ENCODE results near the gene TICRR.

The TICRR gene

DNA sequence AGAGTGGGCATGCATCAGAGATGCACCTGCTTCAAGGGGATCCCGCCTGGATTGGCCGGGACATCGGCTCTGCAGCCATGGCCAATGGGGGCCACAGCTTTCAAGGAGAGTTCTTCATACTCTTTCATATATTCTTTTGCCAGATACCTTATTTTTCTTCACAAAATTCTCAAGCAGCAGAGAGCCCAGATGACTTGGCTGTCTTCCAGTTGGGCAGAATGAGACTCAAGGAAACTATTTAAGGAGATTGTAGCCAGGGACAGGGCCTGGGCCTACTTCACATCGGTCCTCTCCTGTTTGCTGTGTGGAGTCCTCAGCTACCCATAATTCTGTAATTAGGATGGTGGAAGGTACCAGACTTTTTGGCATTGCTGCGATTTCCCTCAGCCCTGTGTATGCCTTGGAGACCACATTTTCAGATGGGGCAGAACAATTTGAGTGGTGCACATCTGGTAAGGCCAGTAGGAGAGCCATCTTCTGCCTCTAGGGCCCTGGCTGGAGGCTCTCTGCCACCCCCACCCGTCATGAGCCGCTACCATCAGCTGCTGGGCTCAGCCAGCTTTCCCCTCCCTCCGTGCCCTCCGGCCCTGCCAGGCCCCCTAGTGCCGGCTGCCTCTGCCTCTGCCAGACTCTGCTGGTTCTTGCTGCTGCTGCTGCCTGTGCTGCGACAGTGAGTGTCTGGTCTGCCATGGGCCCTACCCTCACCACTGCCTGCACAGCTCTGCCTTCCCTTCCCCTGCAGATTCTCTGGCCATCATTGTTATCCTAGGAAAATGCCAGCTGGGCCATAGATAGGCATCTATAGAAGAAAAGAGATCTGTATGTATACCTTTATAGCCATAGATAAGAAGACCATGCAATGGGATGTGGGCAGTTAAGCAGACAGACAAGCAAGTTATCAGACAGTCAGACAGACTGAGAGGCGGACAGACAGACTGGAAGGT, 97.2 kb downstream of the TICRR start:
- TF ChIP-seq, protein P1, sequence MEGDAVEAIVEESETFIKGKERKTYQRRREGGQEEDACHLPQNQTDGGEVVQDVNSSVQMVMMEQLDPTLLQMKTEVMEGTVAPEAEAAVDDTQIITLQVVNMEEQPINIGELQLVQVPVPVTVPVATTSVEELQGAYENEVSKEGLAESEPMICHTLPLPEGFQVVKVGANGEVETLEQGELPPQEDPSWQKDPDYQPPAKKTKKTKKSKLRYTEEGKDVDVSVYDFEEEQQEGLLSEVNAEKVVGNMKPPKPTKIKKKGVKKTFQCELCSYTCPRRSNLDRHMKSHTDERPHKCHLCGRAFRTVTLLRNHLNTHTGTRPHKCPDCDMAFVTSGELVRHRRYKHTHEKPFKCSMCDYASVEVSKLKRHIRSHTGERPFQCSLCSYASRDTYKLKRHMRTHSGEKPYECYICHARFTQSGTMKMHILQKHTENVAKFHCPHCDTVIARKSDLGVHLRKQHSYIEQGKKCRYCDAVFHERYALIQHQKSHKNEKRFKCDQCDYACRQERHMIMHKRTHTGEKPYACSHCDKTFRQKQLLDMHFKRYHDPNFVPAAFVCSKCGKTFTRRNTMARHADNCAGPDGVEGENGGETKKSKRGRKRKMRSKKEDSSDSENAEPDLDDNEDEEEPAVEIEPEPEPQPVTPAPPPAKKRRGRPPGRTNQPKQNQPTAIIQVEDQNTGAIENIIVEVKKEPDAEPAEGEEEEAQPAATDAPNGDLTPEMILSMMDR (conservative IDR thresholded peaks at IDR 0.05; ENCODE audit: low read length): no peak
- DNase-seq (ENCODE audit: low read depth): peak; percentile 68
- H3K4me3 ChIP-seq (ENCODE audit: low read length): no peak overlapping the region

DNA sequence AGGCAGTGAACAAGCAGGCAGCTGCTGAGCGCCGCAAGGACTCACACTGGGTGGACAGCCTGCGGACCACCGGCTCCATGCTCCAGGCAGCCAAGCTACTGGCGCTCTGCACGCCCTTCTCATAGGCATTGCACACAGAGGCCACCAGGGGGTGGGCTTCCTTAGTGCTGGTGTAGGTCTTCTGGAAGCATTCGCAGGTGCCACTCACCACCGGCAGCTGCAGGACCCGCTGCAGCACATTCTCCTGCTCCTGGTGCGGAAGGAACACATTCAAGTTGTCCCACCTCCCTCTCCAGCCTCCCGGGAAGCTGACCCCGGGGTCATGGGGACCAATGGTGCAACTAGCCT, 97.9 kb downstream of the TICRR start:
- no peak for DNase-seq (ENCODE audit: low read depth)
- TF ChIP-seq, protein P1 (conservative IDR thresholded peaks at IDR 0.05; ENCODE audit: low read length): peak; percentile 37
- H3K4me3 ChIP-seq (ENCODE audit: low read length): no peak overlapping the region

DNA sequence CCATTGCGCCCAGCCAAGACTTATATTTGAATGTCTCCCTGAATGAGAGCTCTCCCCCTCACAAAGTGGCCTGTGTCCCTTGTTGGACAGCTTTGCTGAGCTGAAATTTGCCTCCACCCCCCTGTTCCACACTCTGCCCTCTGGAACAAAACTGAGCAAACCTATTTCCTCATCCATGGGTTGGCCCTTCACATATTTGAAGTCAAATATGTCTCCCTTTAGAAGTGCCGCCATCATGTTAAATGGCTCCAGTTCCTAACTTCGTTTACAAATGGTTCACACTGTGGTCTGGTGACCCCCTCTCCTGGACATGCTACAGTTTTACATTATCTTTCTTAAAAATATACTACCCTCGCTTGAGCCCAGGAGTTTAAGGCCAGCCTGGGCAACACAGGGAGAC, 99.3 kb downstream of the TICRR start:
- H3K4me3 ChIP-seq (ENCODE audit: low read length): no peak overlapping the region
- TF ChIP-seq, protein P1 (conservative IDR thresholded peaks at IDR 0.05; ENCODE audit: low read length): no peak
- no peak for DNase-seq (ENCODE audit: low read depth)

DNA sequence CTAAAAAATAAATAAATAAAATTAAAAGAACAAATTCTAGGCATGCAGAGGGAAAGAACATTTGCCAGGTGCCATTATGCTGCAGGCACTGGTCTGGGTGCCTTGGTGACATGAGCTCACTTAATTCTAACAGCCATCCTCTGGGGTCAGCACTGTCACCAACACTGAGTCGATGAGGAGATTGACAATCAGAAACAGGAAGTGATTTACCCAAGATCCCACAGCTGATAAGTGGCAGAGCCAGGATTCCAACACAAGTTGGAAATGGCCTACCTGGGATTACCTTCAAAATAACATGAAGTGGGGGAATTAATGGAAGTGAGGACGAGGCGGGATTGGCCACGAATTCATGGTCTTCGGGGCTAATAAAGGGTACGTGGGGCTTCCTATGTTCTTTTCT, 100.3 kb downstream of the TICRR start:
- no peak overlapping the region for H3K4me3 ChIP-seq (ENCODE audit: low read length)
- TF ChIP-seq, protein P1 (conservative IDR thresholded peaks at IDR 0.05; ENCODE audit: low read length): no peak
- no peak for DNase-seq (ENCODE audit: low read depth)

DNA sequence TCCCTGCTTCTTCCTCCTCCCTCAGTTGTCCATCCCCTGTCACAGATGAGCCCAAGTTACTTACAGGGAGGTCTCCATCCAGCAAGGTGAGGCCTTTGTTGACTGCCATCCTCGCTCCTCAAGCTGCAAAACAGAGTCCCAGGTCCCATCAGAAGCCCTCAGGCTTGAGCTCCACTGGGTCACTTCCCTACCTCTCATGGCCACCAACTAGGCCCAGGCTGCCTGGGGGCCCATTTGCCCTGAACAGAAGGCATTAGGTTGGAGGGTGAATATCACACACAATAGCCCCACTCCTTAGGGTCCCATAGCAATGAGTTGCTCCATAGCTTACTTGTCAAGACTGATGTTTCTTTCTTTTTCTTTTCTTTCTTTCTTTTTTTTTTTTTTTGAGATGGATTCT, 102.1 kb downstream of the TICRR start:
- TF ChIP-seq, protein P1 (conservative IDR thresholded peaks at IDR 0.05; ENCODE audit: low read length): no peak
- no peak for DNase-seq (ENCODE audit: low read depth)
- no peak overlapping the region for H3K4me3 ChIP-seq (ENCODE audit: low read length)

All from AG10803 (cell line).